Loucy (cell line): ENCODE measurements around the gene RNF32.

ENCODE experiments used
- CTCF ChIP-seq: fragments of 200-600 bp; sonication (generic); conservative IDR thresholded peaks from 2 replicates; pipeline ENCODE4 v1.5.1; 2014; ENCODE audit warnings: mild to moderate bottlenecking, antibody characterized with exemption, low read length
- EZH2phosphoT487 ChIP-seq: fragments of 200-600 bp; IDR thresholded peaks from 2 replicates; pipeline ENCODE4 v1.6.1; 2018; ENCODE audit warnings: antibody characterized with exemption, mild to moderate bottlenecking, moderate library complexity, borderline replicate concordance

DNA sequence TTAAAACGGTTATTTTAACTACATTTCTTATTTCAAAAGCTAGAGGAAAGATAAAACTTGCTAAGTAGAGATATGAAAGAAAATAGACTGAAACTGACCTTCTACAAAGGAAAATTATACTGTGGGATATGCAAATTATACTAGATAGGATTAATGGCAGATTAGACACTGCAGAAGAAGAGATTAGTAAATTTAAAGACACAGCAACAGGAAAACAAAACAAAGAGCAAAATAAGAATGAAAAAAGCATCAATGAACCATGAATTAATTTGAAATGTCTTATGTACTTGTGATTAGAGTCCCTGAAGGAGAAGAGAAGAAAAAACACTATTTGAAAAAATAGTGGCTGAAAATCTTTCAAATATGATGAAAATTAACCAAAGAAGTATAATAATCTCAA is 52.3 kb downstream of the RNF32 start:
- TF ChIP-seq CTCF (no peak), EZH2phosphoT487 (no peak)
